Progenitor cell of endocrine pancreas (in vitro differentiated cells): ENCODE data around the gene GABRR2. TPM values are rescaled to one million over a fixed set of nuclear protein-coding genes. Genes with fewer than 3 reads are reported as not detected.

Source experiments
- DNase-seq: peaks from one replicate; pipeline ENCODE4 v3.0.0; 2021; ENCODE audit warnings: low spot score; ENCODE audit not compliant: unreplicated experiment
- H3K27ac Mint-ChIP-seq: 2 replicates; pipeline ENCODE4 v1.8.0; 2021; ENCODE audit warnings: mild to moderate bottlenecking, moderate library complexity, mixed read lengths
- H3K27me3 Mint-ChIP-seq: 2 replicates; pipeline ENCODE4 v1.8.0; 2021; ENCODE audit warnings: mixed read lengths
- H3K36me3 Mint-ChIP-seq: 2 replicates; pipeline ENCODE4 v1.8.0; 2022; ENCODE audit warnings: mixed read lengths; ENCODE audit not compliant: insufficient read depth
- H3K4me1 Mint-ChIP-seq: 2 replicates; pipeline ENCODE4 v1.8.0; 2021; ENCODE audit warnings: low read depth, mixed read lengths
- H3K4me3 Mint-ChIP-seq: 2 replicates; pipeline ENCODE4 v1.8.0; 2021; ENCODE audit warnings: low read depth, mild to moderate bottlenecking, moderate library complexity, mixed read lengths
- H3K9me3 Mint-ChIP-seq: 2 replicates; pipeline ENCODE4 v1.8.0; 2021; ENCODE audit warnings: low read depth, mixed read lengths
- total RNA-seq: library from RNA; stranded (reverse); gene quantifications from 2 replicates; pipeline ENCODE4 v1.2.1, GENCODE V29; 2021
- TF ChIP-seq, protein P1 (sequence below): fragments of 200-600 bp; sonication (generic); IDR thresholded peaks from one replicate; pipeline ENCODE4 v1.5.0; 2021; ENCODE audit warnings: antibody characterized with exemption, mild to moderate bottlenecking; ENCODE audit not compliant: unreplicated experiment

The GABRR2 gene
- total RNA-seq, 1 donor from 2014 or later: 0.53 TPM

DNA sequence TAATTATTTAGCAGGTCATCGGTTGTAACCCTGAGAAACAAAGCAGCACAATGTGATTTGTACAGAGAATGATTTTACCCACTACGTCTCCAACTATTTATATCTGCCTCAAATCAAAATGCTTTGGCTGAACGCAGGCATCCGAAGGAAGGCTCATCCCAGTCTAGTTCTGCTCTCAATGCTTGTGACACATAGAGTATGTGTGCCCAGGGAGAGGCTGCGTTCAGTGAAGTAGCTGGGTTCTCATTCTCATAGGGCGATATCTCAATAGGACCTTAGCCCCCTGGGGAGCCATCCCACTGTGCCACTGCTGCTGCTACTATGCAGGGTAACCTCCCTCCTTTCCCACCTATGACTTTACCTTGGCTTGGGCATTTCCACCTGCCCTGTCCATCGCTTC, 407 bp downstream of the GABRR2 start:
- H3K36me3 Mint-ChIP-seq: peaks cover 6% of the 10 kb centered on the region
- H3K27me3 Mint-ChIP-seq: peaks cover 4% of the 10 kb centered on the region
- peaks cover 4% of the 10 kb centered on the region for H3K9me3 Mint-ChIP-seq
- TF ChIP-seq, protein P1, sequence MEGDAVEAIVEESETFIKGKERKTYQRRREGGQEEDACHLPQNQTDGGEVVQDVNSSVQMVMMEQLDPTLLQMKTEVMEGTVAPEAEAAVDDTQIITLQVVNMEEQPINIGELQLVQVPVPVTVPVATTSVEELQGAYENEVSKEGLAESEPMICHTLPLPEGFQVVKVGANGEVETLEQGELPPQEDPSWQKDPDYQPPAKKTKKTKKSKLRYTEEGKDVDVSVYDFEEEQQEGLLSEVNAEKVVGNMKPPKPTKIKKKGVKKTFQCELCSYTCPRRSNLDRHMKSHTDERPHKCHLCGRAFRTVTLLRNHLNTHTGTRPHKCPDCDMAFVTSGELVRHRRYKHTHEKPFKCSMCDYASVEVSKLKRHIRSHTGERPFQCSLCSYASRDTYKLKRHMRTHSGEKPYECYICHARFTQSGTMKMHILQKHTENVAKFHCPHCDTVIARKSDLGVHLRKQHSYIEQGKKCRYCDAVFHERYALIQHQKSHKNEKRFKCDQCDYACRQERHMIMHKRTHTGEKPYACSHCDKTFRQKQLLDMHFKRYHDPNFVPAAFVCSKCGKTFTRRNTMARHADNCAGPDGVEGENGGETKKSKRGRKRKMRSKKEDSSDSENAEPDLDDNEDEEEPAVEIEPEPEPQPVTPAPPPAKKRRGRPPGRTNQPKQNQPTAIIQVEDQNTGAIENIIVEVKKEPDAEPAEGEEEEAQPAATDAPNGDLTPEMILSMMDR: no peak
- no peak overlapping the region for H3K4me3 Mint-ChIP-seq
- no peak for DNase-seq
- no peak overlapping the region for H3K27ac Mint-ChIP-seq
- H3K4me1 Mint-ChIP-seq: peaks cover 6% of the 10 kb centered on the region

DNA sequence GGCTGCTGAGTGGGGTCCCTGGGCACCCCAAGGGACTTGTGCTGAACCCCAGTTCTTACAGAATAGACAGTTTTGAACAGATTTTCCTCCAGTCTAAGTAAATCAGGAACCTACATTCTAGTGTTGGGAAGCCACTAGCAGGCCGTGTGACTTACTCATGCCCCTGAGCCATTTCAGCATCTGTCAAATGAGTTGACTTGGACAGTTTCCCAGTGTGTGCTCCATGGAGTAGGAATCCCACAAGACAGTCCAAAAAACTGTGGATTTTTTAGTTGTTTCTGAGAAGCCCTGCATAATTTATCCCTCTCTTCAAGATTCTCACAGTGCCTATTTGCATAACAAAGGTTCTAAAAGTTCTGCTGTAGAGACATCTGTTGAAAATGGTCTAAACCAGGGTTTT, 2.1 kb downstream of the GABRR2 start:
- DNase-seq: no peak
- Mint-ChIP-seq H3K36me3 (no peaks in the 10 kb centered on the region), H3K27ac (no peak overlapping the region), H3K9me3 (no peaks in the 10 kb centered on the region), H3K4me3 (no peak overlapping the region), H3K27me3 (peaks cover 4% of the 10 kb centered on the region), H3K4me1 (peaks cover 6% of the 10 kb centered on the region)
- TF ChIP-seq, protein P1: no peak

DNA sequence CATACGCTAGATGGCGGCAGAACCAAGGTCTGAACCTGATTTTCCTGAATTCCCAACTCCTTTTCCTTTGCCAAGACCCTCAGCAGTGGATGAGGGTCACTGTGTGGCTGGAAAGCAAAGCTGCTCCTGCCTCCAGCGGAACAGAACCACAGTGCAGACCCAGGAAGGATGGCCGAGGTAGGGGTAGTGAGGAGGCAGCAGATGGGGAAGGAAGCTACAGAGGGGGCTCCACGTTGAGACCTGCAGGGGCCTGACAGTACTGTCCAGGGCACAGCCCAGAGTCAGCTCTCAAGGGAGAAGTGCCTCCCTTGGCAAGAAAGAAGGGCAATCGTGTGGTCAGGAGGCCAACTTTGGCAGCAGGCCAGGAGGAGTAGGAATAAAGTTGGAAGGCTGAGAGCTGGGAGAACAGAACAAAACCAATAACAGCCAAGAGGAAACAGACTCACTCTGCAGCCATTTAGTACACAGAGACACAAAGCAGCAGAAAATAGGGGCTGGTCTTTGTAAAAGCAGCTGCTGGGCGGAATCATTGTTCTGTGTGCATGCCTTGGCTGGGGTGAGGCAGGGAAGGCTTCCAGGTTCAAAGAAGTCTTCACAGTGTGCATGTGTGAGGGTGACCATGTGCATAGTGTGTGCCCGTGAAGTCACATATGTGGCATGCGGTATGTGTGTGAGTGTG, 3.1 kb downstream of the GABRR2 start:
- no peak overlapping the region for H3K27ac Mint-ChIP-seq
- H3K27me3 Mint-ChIP-seq: peaks cover 4% of the 10 kb centered on the region
- H3K36me3 Mint-ChIP-seq: no peaks in the 10 kb centered on the region
- no peaks in the 10 kb centered on the region for H3K9me3 Mint-ChIP-seq
- peak; percentile 44 for DNase-seq
- TF ChIP-seq, protein P1: peak; percentile 70
- no peak overlapping the region for H3K4me3 Mint-ChIP-seq
- peaks cover 6% of the 10 kb centered on the region for H3K4me1 Mint-ChIP-seq

DNA sequence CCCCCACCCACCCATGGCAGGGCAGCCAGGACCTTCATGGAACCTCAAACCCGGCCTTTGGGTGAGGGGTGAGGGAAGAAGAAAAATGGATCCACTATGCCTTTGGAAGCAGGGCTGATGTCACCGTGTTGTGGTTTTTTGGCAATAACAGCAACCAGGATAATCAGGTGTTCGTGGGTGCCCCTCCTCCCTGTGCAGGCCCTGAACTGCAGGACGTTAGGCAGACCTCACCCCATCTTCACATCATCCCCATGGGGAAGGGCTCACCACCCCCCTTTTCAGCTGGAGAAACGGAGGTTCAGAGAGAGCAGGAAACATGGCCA, 3.6 kb downstream of the GABRR2 start:
- TF ChIP-seq, protein P1: no peak
- DNase-seq: no peak
- Mint-ChIP-seq H3K4me1 (peaks cover 6% of the 10 kb centered on the region), H3K36me3 (no peaks in the 10 kb centered on the region), H3K27ac (no peak overlapping the region), H3K27me3 (peaks cover 4% of the 10 kb centered on the region), H3K4me3 (no peak overlapping the region), H3K9me3 (no peaks in the 10 kb centered on the region)

DNA sequence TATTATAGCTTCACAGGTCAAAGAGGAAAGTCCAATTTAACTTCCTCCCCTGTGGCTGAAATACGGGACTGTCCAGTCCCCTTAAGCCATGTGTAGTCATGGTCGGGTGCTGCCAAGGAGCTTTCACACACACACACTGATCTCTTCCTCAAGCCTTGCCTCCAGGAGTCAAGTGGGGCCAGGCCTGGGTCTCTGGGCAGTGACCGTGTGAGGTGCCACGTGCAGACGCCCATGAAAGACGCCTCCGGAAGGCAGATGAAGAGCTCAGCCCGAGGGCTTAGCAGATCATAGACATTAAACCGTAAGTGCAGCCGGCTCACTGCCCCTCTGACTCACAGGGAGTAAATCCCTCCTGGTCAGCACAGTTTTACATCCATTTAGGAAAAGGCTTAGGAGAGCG, 4.2 kb downstream of the GABRR2 start:
- Mint-ChIP-seq H3K27me3 (peaks cover 4% of the 10 kb centered on the region), H3K4me1 (peaks cover 6% of the 10 kb centered on the region), H3K9me3 (no peaks in the 10 kb centered on the region), H3K4me3 (no peak overlapping the region), H3K36me3 (no peaks in the 10 kb centered on the region), H3K27ac (no peak overlapping the region)
- TF ChIP-seq, protein P1: no peak
- no peak for DNase-seq
